ENCODE measurements around the gene KCTD5. TPM values are rescaled to one million over a fixed set of nuclear protein-coding genes. Genes with fewer than 3 reads are reported as not detected.

The KCTD5 gene
- total and polyA plus RNA-seq, 10 of the 15 experiments (the other 5 are each of a cell fraction or from before 2014, with no cell fraction given) = 0.58 to 56.4 (median 37.3) TPM

Other genes with a start within 250 kb of the KCTD5 start
Only the 7 nearest of the 17 such genes appear.
- 18.2 and 22.7 TPM in 2 replicates for gene PDPK1, start 144.5 kb upstream of the KCTD5 start, total RNA-seq (2014; rRNA removed)
- 15.8 and 18.0 TPM in 2 replicates for gene PDPK1, start 144.5 kb upstream of the KCTD5 start, total RNA-seq (2014; rRNA removed; fragmentation: Illumina TruSeq; extraction: Trizol)
- 35.7 and 39.0 TPM in 2 replicates for gene PDPK1, start 144.5 kb upstream of the KCTD5 start, total RNA-seq (2021)
- gene PDPK1, start 144.5 kb upstream of the KCTD5 start, polyA plus RNA-seq (2011; rRNA removed) = 40.1 and 41.3 TPM in 2 replicates
- gene PDPK1, start 144.5 kb upstream of the KCTD5 start, polyA plus RNA-seq (2014; fragmentation: Illumina TruSeq; extraction: Trizol) = 31.6 and 38.5 TPM in 2 replicates
- gene PDPK1, start 144.5 kb upstream of the KCTD5 start, polyA plus RNA-seq (2014; fragmentation: Nextera tagmentation; extraction: Ambion mirVana) = 1 to 10 TPM; 3.9 to 5.2 TPM
- 24.7 and 25.5 TPM in 2 replicates for gene PDPK1, start 144.5 kb upstream of the KCTD5 start, polyA plus RNA-seq (2014; rRNA removed)
- 10 to 100 TPM; 26.3 to 30.8 TPM for gene PDPK1, start 144.5 kb upstream of the KCTD5 start, polyA plus RNA-seq (2016; fragmentation: Nextera tagmentation; extraction: Ambion mirVana)
- gene PRSS27, start 37.7 kb downstream of the KCTD5 start, total RNA-seq (2014; rRNA removed) = 0.71 and 1.4 TPM in 2 replicates
- gene PRSS27, start 37.7 kb downstream of the KCTD5 start, total RNA-seq (2014; rRNA removed; fragmentation: Illumina TruSeq; extraction: Trizol) = 0.27 and 0.37 TPM in 2 replicates
- 0.97 and 1.8 TPM in 2 replicates for gene PRSS27, start 37.7 kb downstream of the KCTD5 start, total RNA-seq (2021)
- 0.49 and 0.65 TPM in 2 replicates for gene PRSS27, start 37.7 kb downstream of the KCTD5 start, polyA plus RNA-seq (2011; rRNA removed)
- 0.18 TPM in 1 of 2 replicates, not detected in the other for gene PRSS27, start 37.7 kb downstream of the KCTD5 start, polyA plus RNA-seq (2014; fragmentation: Illumina TruSeq; extraction: Trizol)
- gene PRSS27, start 37.7 kb downstream of the KCTD5 start, polyA plus RNA-seq (2014; fragmentation: Nextera tagmentation; extraction: Ambion mirVana) = not detected
- gene PRSS27, start 37.7 kb downstream of the KCTD5 start, polyA plus RNA-seq (2014; rRNA removed) = 0.86 and 1.8 TPM in 2 replicates
- gene PRSS27, start 37.7 kb downstream of the KCTD5 start, polyA plus RNA-seq (2016; fragmentation: Nextera tagmentation; extraction: Ambion mirVana) = under 1 TPM; 0.21 to 0.36 TPM
- gene SRRM2, start 70.1 kb downstream of the KCTD5 start, total RNA-seq (2014; rRNA removed) = 45.0 and 58.5 TPM in 2 replicates
- gene SRRM2, start 70.1 kb downstream of the KCTD5 start, total RNA-seq (2014; rRNA removed; fragmentation: Illumina TruSeq; extraction: Trizol) = 66.4 and 68.1 TPM in 2 replicates
- gene SRRM2, start 70.1 kb downstream of the KCTD5 start, total RNA-seq (2021) = 420 and 483 TPM in 2 replicates
- gene SRRM2, start 70.1 kb downstream of the KCTD5 start, polyA plus RNA-seq (2011; rRNA removed) = 96.5 and 129 TPM in 2 replicates
- gene SRRM2, start 70.1 kb downstream of the KCTD5 start, polyA plus RNA-seq (2014; fragmentation: Illumina TruSeq; extraction: Trizol) = 402 and 463 TPM in 2 replicates
- 10 to 100 TPM; 30.1 to 73.0 TPM for gene SRRM2, start 70.1 kb downstream of the KCTD5 start, polyA plus RNA-seq (2014; fragmentation: Nextera tagmentation; extraction: Ambion mirVana)
- 502 and 661 TPM in 2 replicates for gene SRRM2, start 70.1 kb downstream of the KCTD5 start, polyA plus RNA-seq (2014; rRNA removed)
- 100 to 1,000 TPM; 262 to 266 TPM for gene SRRM2, start 70.1 kb downstream of the KCTD5 start, polyA plus RNA-seq (2016; fragmentation: Nextera tagmentation; extraction: Ambion mirVana)
- gene ELOB, start 94.8 kb downstream of the KCTD5 start, total RNA-seq (2014; rRNA removed) = 177 and 258 TPM in 2 replicates
- 133 and 154 TPM in 2 replicates for gene ELOB, start 94.8 kb downstream of the KCTD5 start, total RNA-seq (2014; rRNA removed; fragmentation: Illumina TruSeq; extraction: Trizol)
- gene ELOB, start 94.8 kb downstream of the KCTD5 start, total RNA-seq (2021) = 211 and 219 TPM in 2 replicates
- 72.8 and 219 TPM in 2 replicates for gene ELOB, start 94.8 kb downstream of the KCTD5 start, polyA plus RNA-seq (2011; rRNA removed)
- gene ELOB, start 94.8 kb downstream of the KCTD5 start, polyA plus RNA-seq (2014; fragmentation: Illumina TruSeq; extraction: Trizol) = 5.0 and 86.9 TPM in 2 replicates
- 100 to 1,000 TPM; 752 to 823 TPM for gene ELOB, start 94.8 kb downstream of the KCTD5 start, polyA plus RNA-seq (2014; fragmentation: Nextera tagmentation; extraction: Ambion mirVana)
- gene ELOB, start 94.8 kb downstream of the KCTD5 start, polyA plus RNA-seq (2014; rRNA removed) = 268 and 337 TPM in 2 replicates
- 100 to 1,000 TPM; 487 to 534 TPM for gene ELOB, start 94.8 kb downstream of the KCTD5 start, polyA plus RNA-seq (2016; fragmentation: Nextera tagmentation; extraction: Ambion mirVana)
- not detected in 2 replicates for gene PRSS33, start 105.0 kb downstream of the KCTD5 start, total RNA-seq (2014; rRNA removed)
- gene PRSS33, start 105.0 kb downstream of the KCTD5 start, total RNA-seq (2014; rRNA removed; fragmentation: Illumina TruSeq; extraction: Trizol) = not detected in 2 replicates
- not detected in 2 replicates for gene PRSS33, start 105.0 kb downstream of the KCTD5 start, total RNA-seq (2021)
- not detected in 2 replicates for gene PRSS33, start 105.0 kb downstream of the KCTD5 start, polyA plus RNA-seq (2011; rRNA removed)
- not detected in 2 replicates for gene PRSS33, start 105.0 kb downstream of the KCTD5 start, polyA plus RNA-seq (2014; fragmentation: Illumina TruSeq; extraction: Trizol)
- not detected for gene PRSS33, start 105.0 kb downstream of the KCTD5 start, polyA plus RNA-seq (2014; fragmentation: Nextera tagmentation; extraction: Ambion mirVana)
- gene PRSS33, start 105.0 kb downstream of the KCTD5 start, polyA plus RNA-seq (2014; rRNA removed) = not detected in 2 replicates
- gene PRSS33, start 105.0 kb downstream of the KCTD5 start, polyA plus RNA-seq (2016; fragmentation: Nextera tagmentation; extraction: Ambion mirVana) = not detected
- not detected in 2 replicates for gene PRSS41, start 115.9 kb downstream of the KCTD5 start, total RNA-seq (2014; rRNA removed)
- gene PRSS41, start 115.9 kb downstream of the KCTD5 start, total RNA-seq (2014; rRNA removed; fragmentation: Illumina TruSeq; extraction: Trizol) = not detected in 2 replicates
- not detected in 2 replicates for gene PRSS41, start 115.9 kb downstream of the KCTD5 start, total RNA-seq (2021)
- gene PRSS41, start 115.9 kb downstream of the KCTD5 start, polyA plus RNA-seq (2011; rRNA removed) = not detected in 2 replicates
- not detected in 2 replicates for gene PRSS41, start 115.9 kb downstream of the KCTD5 start, polyA plus RNA-seq (2014; fragmentation: Illumina TruSeq; extraction: Trizol)
- not detected for gene PRSS41, start 115.9 kb downstream of the KCTD5 start, polyA plus RNA-seq (2014; fragmentation: Nextera tagmentation; extraction: Ambion mirVana)
- gene PRSS41, start 115.9 kb downstream of the KCTD5 start, polyA plus RNA-seq (2014; rRNA removed) = not detected in 2 replicates
- not detected for gene PRSS41, start 115.9 kb downstream of the KCTD5 start, polyA plus RNA-seq (2016; fragmentation: Nextera tagmentation; extraction: Ambion mirVana)
- gene PRSS21, start 134.7 kb downstream of the KCTD5 start, total RNA-seq (2014; rRNA removed) = 34.3 and 40.1 TPM in 2 replicates
- 23.3 and 23.6 TPM in 2 replicates for gene PRSS21, start 134.7 kb downstream of the KCTD5 start, total RNA-seq (2014; rRNA removed; fragmentation: Illumina TruSeq; extraction: Trizol)
- 49.8 and 58.3 TPM in 2 replicates for gene PRSS21, start 134.7 kb downstream of the KCTD5 start, total RNA-seq (2021)
- gene PRSS21, start 134.7 kb downstream of the KCTD5 start, polyA plus RNA-seq (2011; rRNA removed) = not detected in 2 replicates
- 27.2 and 34.7 TPM in 2 replicates for gene PRSS21, start 134.7 kb downstream of the KCTD5 start, polyA plus RNA-seq (2014; fragmentation: Illumina TruSeq; extraction: Trizol)
- 10 to 100 TPM in 1 of 2 experiments, 1 to 10 TPM in 1; 5.3 to 18.4 TPM for gene PRSS21, start 134.7 kb downstream of the KCTD5 start, polyA plus RNA-seq (2014; fragmentation: Nextera tagmentation; extraction: Ambion mirVana)
- 45.1 and 52.2 TPM in 2 replicates for gene PRSS21, start 134.7 kb downstream of the KCTD5 start, polyA plus RNA-seq (2014; rRNA removed)
- gene PRSS21, start 134.7 kb downstream of the KCTD5 start, polyA plus RNA-seq (2016; fragmentation: Nextera tagmentation; extraction: Ambion mirVana) = 10 to 100 TPM; 67.0 to 73.4 TPM

Measured in GM12878 (cell line).